ENCODE data around the gene GIPR. TPM values are rescaled to one million over a fixed set of nuclear protein-coding genes. Genes with fewer than 3 reads are reported as not detected.

GIPR gene
- total RNA-seq, 1 donor from 2014 or later, result 4.8 TPM

- ATAC-seq (peak; percentile 2), DNase-seq (no peak)
- intact Hi-C loops (cut with DNase I), result no loop called here
- H3K36me3 ChIP-seq, result peaks cover 6% of the 10 kb centered on the region
- H3K4me1 ChIP-seq, result peaks cover 13% of the 10 kb centered on the region
- peak overlapping the region; percentile 81 for H3K4me3 ChIP-seq
- no peaks in the 10 kb centered on the region for H3K9me3 ChIP-seq
- peak overlapping the region; percentile 70 for H3K27ac ChIP-seq
- H3K27me3 ChIP-seq, result no peaks in the 10 kb centered on the region
- TF ChIP-seq CTCF (IDR thresholded peaks at IDR 0.05), result no peak
These were observed 61.8 kb downstream of the GIPR start for GRCh38 chr19:45729800-45730290.

DNA sequence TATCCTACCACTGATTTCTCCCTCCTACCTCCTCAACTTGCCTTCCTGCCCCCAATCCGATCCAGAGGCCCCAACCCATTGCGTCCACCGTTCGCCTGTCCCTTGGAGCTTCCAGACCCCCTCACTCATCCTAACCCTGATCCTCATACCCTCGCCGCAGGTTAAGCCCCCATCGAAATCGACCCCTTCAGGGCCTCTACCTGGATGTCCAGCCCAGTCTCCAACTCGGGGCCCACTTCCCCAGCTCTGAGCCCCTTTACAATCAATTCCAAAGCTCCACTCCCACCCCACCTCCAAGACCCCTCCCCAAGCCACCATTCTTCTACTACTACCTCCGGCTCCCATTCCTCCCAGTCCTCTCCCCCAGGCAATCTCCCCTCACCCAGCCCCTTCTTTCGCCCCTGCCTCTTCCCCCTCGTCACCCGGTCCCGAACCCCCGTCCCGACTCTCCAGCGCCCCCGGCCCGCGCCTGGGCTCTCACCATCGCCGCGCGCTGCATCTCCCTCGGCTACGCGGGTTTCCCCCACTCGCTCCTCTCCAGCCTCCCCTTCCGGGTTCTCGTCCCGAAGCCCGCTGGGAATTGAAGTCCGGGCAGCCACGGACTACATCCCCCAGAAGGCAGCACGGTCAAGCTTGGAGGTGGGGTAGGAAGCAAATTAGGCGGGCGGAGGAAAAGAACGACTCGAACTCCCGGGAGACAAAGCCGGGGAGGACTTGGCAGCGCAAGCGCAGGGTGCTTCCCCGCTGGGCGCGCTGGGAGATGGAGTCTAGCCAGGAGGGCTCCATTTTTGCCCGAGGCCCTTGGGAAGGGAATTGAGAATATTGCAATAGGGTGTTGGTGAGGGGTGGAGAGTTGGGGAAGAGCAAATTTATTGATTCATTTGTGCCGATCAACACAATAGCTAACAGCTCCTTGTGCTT lies 62.6 kb downstream of the GIPR start, which contains the start of gene FBXO46:
Gene FBXO46, minus strand, starts transcription at position 529 of the 921 bp plus-strand sequence. CDS start 17,401 bp downstream, outside the sequence.
- Histone ChIP-seq H3K27me3 (no peaks in the 10 kb centered on the region), H3K27ac (peak within 1 kb of the TSS; percentile 70), H3K9me3 (no peaks in the 10 kb centered on the region), H3K4me3 (peak within 1 kb of the TSS; percentile 81), H3K36me3 (peaks cover 6% of the 10 kb centered on the region), H3K4me1 (peaks cover 13% of the 10 kb centered on the region)
- intact Hi-C loops (cut with DNase I), result no loop called here
- peak; percentile 97 for DNase-seq
- ATAC-seq, result peak; percentile 99
- no peak for TF ChIP-seq CTCF (IDR thresholded peaks at IDR 0.05)

Small RNAs within 50 kb of the gene (microRNA-seq; reads per million reads assigned to microRNA genes)
- 48.7 reads per million, percentile 56 among the genes with 10 or more reads in this experiment for gene MIR330 (ENCODE audit: borderline microRNAs expressed)
- gene MIR642A (ENCODE audit: borderline microRNAs expressed), result not detected
- not detected for gene MIR642B (ENCODE audit: borderline microRNAs expressed)

Other genes starting within 250 kb of the GIPR start
- gene ERCC1, start 244.3 kb upstream of the GIPR start, total RNA-seq, result 48.8 TPM
- gene FOSB, start 200.2 kb upstream of the GIPR start, total RNA-seq, result 3.6 TPM
- gene RTN2, start 171.2 kb upstream of the GIPR start, total RNA-seq, result 13.3 TPM
- 0.67 TPM for gene PPM1N, start 169.8 kb upstream of the GIPR start, total RNA-seq
- gene VASP, start 160.7 kb upstream of the GIPR start, total RNA-seq, result 155 TPM
- 13.0 TPM for gene OPA3, start 83.4 kb upstream of the GIPR start, total RNA-seq
- gene GPR4, start 66.0 kb upstream of the GIPR start, total RNA-seq, result 18.5 TPM
- gene EML2, start 28.8 kb upstream of the GIPR start, total RNA-seq, result 54.4 TPM
- gene SNRPD2, start 23.7 kb downstream of the GIPR start, total RNA-seq, result 188 TPM
- 7.0 TPM for gene QPCTL, start 24.4 kb downstream of the GIPR start, total RNA-seq
- 16.5 TPM for gene FBXO46, start 62.7 kb downstream of the GIPR start, total RNA-seq
- not detected for gene MEIOSIN, start 65.2 kb downstream of the GIPR start, total RNA-seq
- 15.5 TPM for gene SIX5, start 101.0 kb downstream of the GIPR start, total RNA-seq
- 50.1 TPM for gene DMPK, start 114.3 kb downstream of the GIPR start, total RNA-seq
- gene DMWD, start 124.6 kb downstream of the GIPR start, total RNA-seq, result 58.7 TPM
- 0.38 TPM for gene RSPH6A, start 147.1 kb downstream of the GIPR start, total RNA-seq
- 70.6 TPM for gene SYMPK, start 194.9 kb downstream of the GIPR start, total RNA-seq
- 1.6 TPM for gene FOXA3, start 196.1 kb downstream of the GIPR start, total RNA-seq
- gene IRF2BP1, start 217.9 kb downstream of the GIPR start, total RNA-seq, result 25.0 TPM
- 7.9 TPM for gene MYPOP, start 234.4 kb downstream of the GIPR start, total RNA-seq
- gene NANOS2, start 246.6 kb downstream of the GIPR start, total RNA-seq, result not detected